Activated CD8-positive, alpha-beta T cell treated with anti-CD3 and anti-CD28 coated beads, Interleukin-2, amount 10 ng/mL, durations not matched to agents 7 days and 5 days (primary cell): ENCODE data around the gene TMEM181. TPM values are rescaled to one million over a fixed set of nuclear protein-coding genes. Genes with fewer than 3 reads are reported as not detected.
A peak's percentile ranks its signal among the peaks of the same experiment; 100 is the strongest.

ENCODE experiments used
- ATAC-seq: fragments of 150-1000 bp; cut with Tn5 transposase; one replicate; pipeline ENCODE4 v1.10.0; 2021; ENCODE audit warnings: moderate library complexity
- CTCF ChIA-PET: fragments of 350-600 bp; sonication (Branson Sonifier 250); formaldehyde crosslinking; loops from one replicate; lab custom pipeline; 2021; ENCODE audit warnings: antibody characterized with exemption; lab: Charles Lee
- POLR2A ChIA-PET: fragments of 350-600 bp; sonication (Branson Sonifier 250); formaldehyde crosslinking; loops from one replicate; lab custom pipeline; 2021; ENCODE audit warnings: antibody characterized with exemption; lab: Charles Lee
- DNase-seq: peaks from one replicate; pipeline ENCODE4 v3.0.0-alpha.2; 2020
- H3K27ac Mint-ChIP-seq: one replicate; pipeline ENCODE4 v1.8.0; 2021; ENCODE audit warnings: mild to moderate bottlenecking, mixed read lengths
- H3K27me3 Mint-ChIP-seq: one replicate; pipeline ENCODE4 v1.8.0; 2021; ENCODE audit warnings: low read depth, mixed read lengths
- H3K36me3 Mint-ChIP-seq: one replicate; pipeline ENCODE4 v1.8.0; 2021; ENCODE audit warnings: low read depth, mixed read lengths
- H3K4me1 Mint-ChIP-seq: one replicate; pipeline ENCODE4 v1.8.0; 2021; ENCODE audit warnings: low read depth, mixed read lengths
- H3K4me3 Mint-ChIP-seq: one replicate; pipeline ENCODE4 v1.8.0; 2021; ENCODE audit warnings: mild to moderate bottlenecking, mixed read lengths
- H3K9me3 Mint-ChIP-seq: one replicate; pipeline ENCODE4 v1.8.0; 2022; ENCODE audit warnings: mixed read lengths; ENCODE audit not compliant: insufficient read depth
- total RNA-seq, 2 experiments: library from RNA; stranded (reverse); gene quantifications; one replicate each; pipeline ENCODE4 v1.2.3, GENCODE V29; 2021

The TMEM181 gene
- total RNA-seq, 2 experiments from 2014 or later: 15.0 to 15.2 TPM

DNA sequence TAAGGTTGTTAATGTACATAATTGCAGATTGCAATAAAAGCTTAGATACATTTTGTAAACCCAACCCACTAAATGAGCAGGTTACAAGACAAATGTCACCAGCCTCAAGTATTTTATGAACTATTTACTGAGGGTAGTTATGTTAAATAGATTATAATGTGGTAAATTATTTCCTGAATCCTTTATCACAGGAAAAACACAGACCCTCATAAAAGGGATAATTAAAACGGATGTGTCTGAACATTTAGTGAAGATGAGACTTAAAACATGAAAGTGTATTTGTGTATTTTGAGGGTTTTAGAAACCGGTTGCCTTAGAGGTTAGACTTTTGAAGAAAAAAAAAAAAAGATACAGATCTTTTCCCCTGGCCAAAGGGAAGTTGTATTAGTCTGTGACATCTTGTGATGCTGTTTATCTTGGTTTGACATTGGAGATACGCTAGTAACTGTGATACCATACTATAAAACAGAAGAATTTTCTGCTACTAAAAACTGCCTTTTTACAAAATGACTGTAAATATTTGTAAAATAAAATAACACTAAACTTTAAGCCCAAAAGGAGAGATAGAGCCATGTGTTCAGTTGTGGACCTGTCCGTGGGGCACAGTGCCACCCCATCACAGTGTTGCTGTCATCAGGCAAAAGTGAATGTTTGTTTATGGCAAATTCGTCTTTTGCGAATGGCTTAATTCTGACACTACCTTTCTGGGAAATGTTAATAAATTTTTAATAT, 75.0 kb downstream of the TMEM181 start:
- no peak for DNase-seq
- Mint-ChIP-seq H3K9me3 (no peaks in the 10 kb centered on the region), H3K27me3 (no peaks in the 10 kb centered on the region), H3K4me1 (peaks cover 70% of the 10 kb centered on the region), H3K27ac (peak overlapping the region; percentile 71), H3K36me3 (peaks cover 71% of the 10 kb centered on the region), H3K4me3 (no peak overlapping the region)
- ChIA-PET CTCF (interaction anchor here (0.6 to 1.2 kb wide), 2 partner anchors 307 to 421 kb away, joined by 3 read pairs; no protein-coding TSS in a partner anchor), POLR2A (interaction anchor here (0.6 kb wide), 1 partner anchor 15 kb away, joined by 3 read pairs; no protein-coding TSS in a partner anchor)
- ATAC-seq: peak; percentile 58

DNA sequence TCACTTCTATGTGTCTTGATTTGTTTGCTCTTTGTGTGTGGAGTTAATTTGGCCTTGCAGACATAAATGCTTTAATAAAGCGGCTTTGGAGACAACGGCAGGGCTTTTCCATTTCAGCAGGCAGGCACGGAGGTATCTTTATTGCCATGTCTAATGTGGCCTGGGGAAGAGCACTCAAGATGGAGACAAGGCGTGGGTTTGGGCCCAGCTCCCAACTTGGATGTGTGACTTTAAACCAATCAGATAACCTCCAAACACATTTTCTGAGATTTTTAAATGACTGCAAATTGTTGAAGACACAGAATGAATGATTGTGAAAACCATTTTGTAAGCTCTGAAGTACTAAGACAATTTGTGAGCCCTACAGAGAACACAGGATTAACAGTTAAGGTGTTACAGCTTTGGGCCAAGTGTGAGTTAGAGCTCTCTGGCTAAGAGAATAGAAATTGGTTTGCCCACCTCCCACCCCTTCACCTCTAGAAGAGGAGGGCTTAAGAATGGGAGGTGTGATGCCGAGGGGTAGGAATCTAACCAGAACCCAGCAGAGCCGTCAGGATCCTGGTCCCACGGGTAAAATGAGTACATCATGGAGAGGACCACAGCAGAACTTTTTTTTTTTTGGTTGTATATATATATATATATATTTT, 75.7 kb downstream of the TMEM181 start:
- CTCF ChIA-PET: interaction anchor here (0.7 kb wide), 1 partner anchor 25 kb away, joined by 3 read pairs; no protein-coding TSS in a partner anchor
- peaks cover 75% of the 10 kb centered on the region for H3K4me1 Mint-ChIP-seq

DNA sequence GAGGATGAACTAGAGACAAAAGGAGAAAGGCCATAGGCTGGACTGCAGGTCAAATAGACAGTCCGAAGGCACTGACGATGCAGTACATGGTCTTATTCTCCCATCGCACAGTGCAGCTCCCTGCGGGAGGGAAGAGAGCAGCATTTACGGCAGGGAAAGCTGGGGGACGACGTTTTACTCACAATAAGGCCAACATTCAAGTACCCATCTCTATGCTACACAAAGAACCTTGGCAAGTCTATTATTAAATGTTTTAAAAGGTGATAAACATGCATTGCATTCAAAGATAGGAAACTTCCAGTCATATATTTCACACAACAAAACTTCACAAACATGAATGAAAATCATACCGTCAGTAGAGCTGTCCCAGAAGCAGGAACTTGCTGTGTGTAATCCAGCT, 76.9 kb downstream of the TMEM181 start:
- Mint-ChIP-seq H3K27ac (no peak overlapping the region), H3K4me3 (no peak overlapping the region), H3K36me3 (peaks cover 70% of the 10 kb centered on the region), H3K4me1 (peaks cover 71% of the 10 kb centered on the region), H3K27me3 (no peaks in the 10 kb centered on the region), H3K9me3 (no peaks in the 10 kb centered on the region)
- no peak for DNase-seq
- ATAC-seq: no peak
- ChIA-PET CTCF (interaction anchor here (1.1 to 1.3 kb wide), 3 partner anchors 12 to 55 kb away, joined by 4 to 5 read pairs (median 5); partner anchors contain the start of gene SYTL3), POLR2A (no interaction called here)

More for the DNA sequence above, 75.7 kb downstream of the TMEM181 start:
- Mint-ChIP-seq H3K9me3 (no peaks in the 10 kb centered on the region), H3K36me3 (peaks cover 75% of the 10 kb centered on the region), H3K27me3 (no peaks in the 10 kb centered on the region), H3K4me3 (no peak overlapping the region), H3K27ac (peak overlapping the region; percentile 80)
- POLR2A ChIA-PET: no interaction called here
- DNase-seq (peak; percentile 17), ATAC-seq (no peak)

DNA sequence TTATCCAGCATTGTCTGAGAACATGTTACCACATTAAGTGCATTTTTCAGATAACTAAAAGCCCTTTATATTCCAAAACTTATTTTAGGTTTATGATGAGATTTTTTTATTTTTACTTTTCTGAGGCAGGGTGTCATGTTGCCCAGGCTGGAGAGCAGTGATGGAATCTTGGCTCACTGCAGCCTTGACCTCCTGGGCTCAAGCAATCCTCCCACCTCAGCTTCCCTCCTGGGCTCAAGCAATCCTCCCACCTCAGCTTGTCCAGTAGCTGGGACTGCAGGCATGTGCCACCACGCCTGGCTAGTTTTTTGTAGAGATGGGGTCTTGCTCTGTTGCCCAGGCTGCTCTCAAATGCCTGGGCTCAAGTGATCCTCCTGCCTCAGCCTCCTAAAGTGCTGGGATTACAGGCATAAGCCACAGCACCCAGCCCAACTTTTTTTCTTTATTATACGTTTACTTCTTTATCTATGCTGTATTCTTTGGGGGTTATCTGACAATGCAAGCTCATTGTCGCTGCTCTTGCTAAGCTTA, 78.5 kb downstream of the TMEM181 start:
- peaks cover 69% of the 10 kb centered on the region for H3K4me1 Mint-ChIP-seq
- peaks cover 76% of the 10 kb centered on the region for H3K36me3 Mint-ChIP-seq

DNA sequence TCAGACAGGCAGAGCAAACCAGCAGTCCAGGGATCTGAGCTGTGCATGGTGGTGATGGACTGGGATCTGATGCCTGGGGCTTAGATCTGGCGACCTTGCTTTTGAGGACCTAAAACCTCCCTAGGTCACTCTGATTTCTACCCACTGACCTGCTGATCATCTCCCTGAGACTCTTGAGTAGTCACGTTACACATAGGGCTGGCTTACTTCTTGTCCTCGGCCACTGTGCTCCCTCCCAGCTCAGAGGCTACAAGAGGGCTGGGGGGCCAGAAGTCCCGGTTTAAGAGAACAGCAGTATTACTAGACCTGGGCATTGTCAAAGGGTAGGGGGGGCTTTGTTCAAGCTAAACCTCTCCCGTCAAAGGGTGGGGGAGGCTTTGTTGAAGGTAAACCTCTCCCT, 79.2 kb downstream of the TMEM181 start:
- H3K4me3 Mint-ChIP-seq: no peak overlapping the region
- peaks cover 69% of the 10 kb centered on the region for H3K4me1 Mint-ChIP-seq
- no peaks in the 10 kb centered on the region for H3K9me3 Mint-ChIP-seq
- ChIA-PET POLR2A (interaction anchor here (1.4 kb wide), 1 partner anchor 10 kb away, joined by 5 read pairs; no protein-coding TSS in a partner anchor), CTCF (interaction anchor here (1.2 to 2.7 kb wide), 8 partner anchors 9 to 425 kb away, joined by 3 to 10 read pairs (median 4); no protein-coding TSS in a partner anchor)
- DNase-seq (peak; percentile 17), ATAC-seq (no peak)
- H3K27me3 Mint-ChIP-seq: no peaks in the 10 kb centered on the region
- H3K36me3 Mint-ChIP-seq: peaks cover 77% of the 10 kb centered on the region
- H3K27ac Mint-ChIP-seq: peak overlapping the region; percentile 1

More for the DNA sequence above, 78.5 kb downstream of the TMEM181 start:
- ChIA-PET POLR2A (interaction anchor here (1.4 kb wide), 1 partner anchor 10 kb away, joined by 5 read pairs; no protein-coding TSS in a partner anchor), CTCF (interaction anchor here (1.2 to 2.7 kb wide), 8 partner anchors 8 to 424 kb away, joined by 4 to 10 read pairs (median 4); partner anchors contain the start of gene SYTL3)
- Mint-ChIP-seq H3K27ac (peak overlapping the region; percentile 1), H3K4me3 (no peak overlapping the region), H3K27me3 (no peaks in the 10 kb centered on the region), H3K9me3 (no peaks in the 10 kb centered on the region)
- no peak for ATAC-seq
- no peak for DNase-seq

DNA sequence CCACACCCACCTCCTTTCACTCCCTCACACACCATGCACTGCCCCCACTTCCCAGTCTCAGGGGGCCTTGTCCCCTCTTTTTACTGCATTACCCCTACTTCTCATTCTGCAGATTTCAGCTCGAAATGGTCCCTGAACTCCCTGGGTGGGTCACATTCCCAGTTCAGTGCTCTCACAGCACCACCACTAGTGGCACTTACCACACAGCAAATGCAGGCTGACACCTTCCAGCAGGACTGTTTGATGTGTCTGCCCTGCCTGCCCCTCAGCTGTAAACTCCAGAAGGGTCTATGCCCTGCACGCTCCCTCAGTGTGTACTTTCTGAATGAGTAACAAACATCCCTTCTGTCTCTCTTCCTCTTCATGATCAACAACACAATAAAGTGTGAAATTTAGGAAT, 80.6 kb downstream of the TMEM181 start:
- DNase-seq (peak; percentile 21), ATAC-seq (no peak)
- Mint-ChIP-seq H3K9me3 (no peaks in the 10 kb centered on the region), H3K27me3 (no peaks in the 10 kb centered on the region), H3K36me3 (peaks cover 67% of the 10 kb centered on the region), H3K4me1 (peaks cover 66% of the 10 kb centered on the region), H3K4me3 (peak overlapping the region; percentile 32), H3K27ac (peak overlapping the region; percentile 80)
- ChIA-PET CTCF (interaction anchor here (1.0 to 4.4 kb wide), 5 partner anchors 10 to 50 kb away, joined by 3 to 44 read pairs (median 6); partner anchors contain the start of gene SYTL3), POLR2A (interaction anchor here (0.9 to 1.0 kb wide), 2 partner anchors 13 to 425 kb away, joined by 3 to 5 read pairs; no protein-coding TSS in a partner anchor)

DNA sequence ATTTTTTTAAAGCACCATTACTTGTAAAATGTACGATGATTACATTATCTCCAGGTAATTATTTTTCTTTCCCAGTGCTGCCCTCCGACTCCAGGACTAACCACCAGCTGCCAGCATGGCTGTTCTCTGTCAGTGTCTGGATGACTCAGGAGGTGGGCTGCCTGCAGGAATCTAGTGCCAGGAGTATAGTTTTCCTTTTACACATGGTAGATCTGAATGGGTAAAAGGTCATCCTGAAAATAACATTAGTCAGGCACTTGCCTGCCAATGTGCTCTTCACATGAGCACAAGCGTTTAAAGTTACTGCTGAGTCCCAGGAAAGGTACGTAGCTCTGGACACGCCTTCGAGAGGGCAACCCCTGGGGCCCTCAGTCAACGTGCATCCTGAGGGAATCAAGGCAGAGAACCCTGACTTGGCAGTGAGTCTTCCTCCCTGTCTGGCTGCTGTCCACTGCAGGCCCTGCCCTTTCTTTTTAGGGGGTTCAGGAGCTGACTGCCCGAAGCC, 82.3 kb downstream of the TMEM181 start:
- peak; percentile 18 for DNase-seq
- ATAC-seq: no peak
- peak overlapping the region; percentile 97 for H3K27ac Mint-ChIP-seq
- H3K36me3 Mint-ChIP-seq: peaks cover 52% of the 10 kb centered on the region
- H3K9me3 Mint-ChIP-seq: no peaks in the 10 kb centered on the region
- H3K4me3 Mint-ChIP-seq: peak overlapping the region; percentile 99
- POLR2A ChIA-PET: interaction anchor here (1.0 to 4.2 kb wide), 2 partner anchors 10 to 14 kb away, joined by 3 to 46 read pairs; no protein-coding TSS in a partner anchor
- no peaks in the 10 kb centered on the region for H3K27me3 Mint-ChIP-seq
- H3K4me1 Mint-ChIP-seq: peaks cover 71% of the 10 kb centered on the region
- CTCF ChIA-PET: interaction anchor here (1.1 to 4.8 kb wide), 3 partner anchors 11 to 49 kb away, joined by 5 to 44 read pairs (median 38); no protein-coding TSS in a partner anchor

DNA sequence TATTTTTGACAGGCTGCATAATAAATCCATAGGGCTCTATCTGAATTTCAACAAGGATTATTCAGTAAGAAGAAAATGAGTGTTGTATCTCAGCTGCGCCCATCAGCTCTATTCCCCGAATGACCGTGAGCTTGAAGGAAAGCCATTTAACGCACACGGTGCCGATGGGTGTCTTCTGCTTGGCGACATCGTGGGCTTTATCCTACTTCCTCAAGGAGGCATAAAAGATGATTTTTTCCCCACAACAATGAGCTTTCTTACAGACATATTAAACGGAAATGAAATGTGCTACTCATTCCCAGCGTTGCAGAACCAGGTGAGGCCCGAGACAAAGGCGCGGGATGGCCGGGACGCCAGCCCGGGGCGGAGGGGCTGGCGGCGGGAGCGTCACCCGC, 83.9 kb downstream of the TMEM181 start:
- Mint-ChIP-seq H3K4me3 (peak overlapping the region; percentile 99), H3K27ac (peak overlapping the region; percentile 97), H3K27me3 (no peaks in the 10 kb centered on the region), H3K4me1 (peaks cover 71% of the 10 kb centered on the region), H3K36me3 (peaks cover 48% of the 10 kb centered on the region), H3K9me3 (no peaks in the 10 kb centered on the region)
- ATAC-seq (no peak), DNase-seq (no peak)
- ChIA-PET CTCF (interaction anchor here (1.1 to 4.8 kb wide), 6 partner anchors 9 to 430 kb away, joined by 3 to 44 read pairs (median 8); no protein-coding TSS in a partner anchor), POLR2A (interaction anchor here (0.8 to 4.2 kb wide), 16 partner anchors 9 to 557 kb away, joined by 3 to 46 read pairs (median 4); no protein-coding TSS in a partner anchor)

DNA sequence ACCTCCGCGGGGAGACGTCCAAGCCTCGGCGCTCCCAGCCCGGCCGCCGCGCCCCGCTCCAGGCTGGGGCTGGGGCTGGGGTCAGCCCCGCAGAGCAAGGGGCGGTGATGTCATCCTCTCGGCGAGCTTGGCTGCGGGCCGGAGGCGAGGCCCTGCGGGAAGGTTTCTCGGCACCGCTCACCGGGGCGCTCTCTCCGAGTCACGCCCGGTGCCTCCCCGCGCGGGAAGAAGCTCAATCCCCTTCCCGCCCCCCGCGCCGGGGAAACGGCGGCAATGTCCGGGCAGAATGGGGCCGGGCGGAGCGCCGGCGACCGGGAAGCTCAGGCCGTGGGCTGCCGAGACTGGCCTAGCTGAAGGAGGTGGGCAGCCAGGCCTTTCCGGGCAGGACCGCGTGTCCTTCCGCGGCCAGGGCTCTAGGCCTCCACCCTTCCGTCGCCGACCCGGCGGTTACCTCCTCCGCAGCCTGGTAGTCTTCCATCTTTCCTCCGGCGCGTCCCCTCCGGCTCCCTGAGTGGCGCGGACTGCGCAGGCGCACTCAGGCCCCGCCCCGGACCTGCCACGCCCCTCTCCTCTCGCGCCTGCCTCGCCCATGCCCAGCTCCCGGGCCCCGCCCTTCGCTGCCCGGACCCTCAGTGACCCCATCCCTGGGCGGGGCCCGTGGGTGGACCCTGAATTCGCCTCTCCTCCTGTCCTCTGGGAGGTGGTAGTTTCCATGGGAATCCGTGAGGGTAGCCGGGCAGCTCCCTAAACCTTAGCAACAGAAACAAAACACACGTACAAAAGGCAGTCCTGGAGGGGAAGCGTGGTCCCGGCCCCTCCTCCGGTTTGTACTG, 84.6 kb downstream of the TMEM181 start, which contains the start of gene DYNLT1:
TSS of gene DYNLT1 (minus strand) at position 513 of the 833 bp plus-strand sequence. CDS start at position 478, 35 bp downstream.
- peak; percentile 91 for DNase-seq
- H3K36me3 Mint-ChIP-seq: peaks cover 43% of the 10 kb centered on the region
- peak; percentile 74 for ATAC-seq
- H3K27me3 Mint-ChIP-seq: no peaks in the 10 kb centered on the region
- peak within 1 kb of the TSS; percentile 97 for H3K27ac Mint-ChIP-seq
- H3K9me3 Mint-ChIP-seq: no peaks in the 10 kb centered on the region
- peak within 1 kb of the TSS; percentile 99 for H3K4me3 Mint-ChIP-seq
- H3K4me1 Mint-ChIP-seq: peaks cover 71% of the 10 kb centered on the region
- ChIA-PET CTCF (interaction anchor here (1.0 to 4.8 kb wide), 8 partner anchors 9 to 430 kb away, joined by 3 to 44 read pairs (median 6); no protein-coding TSS in a partner anchor), POLR2A (interaction anchor here (0.6 to 4.2 kb wide), 18 partner anchors 8 to 558 kb away, joined by 3 to 46 read pairs (median 4); partner anchors contain the start of genes TAGAP and TMEM181)
